K562 (cell line): ENCODE data around the gene RNF17. TPM values are rescaled to one million over a fixed set of nuclear protein-coding genes. Genes with fewer than 3 reads are reported as not detected.

ENCODE experiments used
- ARHGAP35 ChIP-seq: fragments of 450-650 bp; IDR thresholded peaks from 2 replicates; pipeline ENCODE4 v1.6.1; 2018; ENCODE audit not compliant: partially characterized antibody
- BMI1 ChIP-seq: fragments of 150-350 bp; IDR thresholded peaks from 2 replicates; pipeline ENCODE4 v1.6.1; 2014; ENCODE audit warnings: low read length
- CCNT2 ChIP-seq: IDR thresholded peaks from 2 replicates; pipeline ENCODE4 v1.6.1; 2011; ENCODE audit warnings: borderline replicate concordance, low read depth, mild to moderate bottlenecking, moderate library complexity, mixed read lengths, low read length; ENCODE audit not compliant: insufficient read length; ENCODE audit errors: extremely low read depth
- DACH1 ChIP-seq: fragments of 450-650 bp; IDR thresholded peaks from 2 replicates; pipeline ENCODE4 v1.6.1; 2018; ENCODE audit not compliant: partially characterized antibody
- FOXM1 ChIP-seq, 2 experiments: fragments of 450-650 bp in 1 of 2; sonication (generic) in 1 of 2; formaldehyde crosslinking in 1 of 2; IDR thresholded peaks; 2 replicates each; pipeline versions ENCODE4 v1.6.1 to v1.9.0; 2017 to 2022; ENCODE audit warnings: low read depth in 2 of 2, mild to moderate bottlenecking in 2 of 2, missing genetic modification reagents in 1 of 2, moderate library complexity in 1 of 2
- KAT8 ChIP-seq: fragments of 450-650 bp; IDR thresholded peaks from 2 replicates; pipeline ENCODE4 v1.6.1; 2016; ENCODE audit warnings: low read depth, mild to moderate bottlenecking
- MEF2A ChIP-seq: IDR thresholded peaks from 2 replicates; pipeline ENCODE4 v1.6.1; 2011; ENCODE audit warnings: low read depth, mild to moderate bottlenecking, low read length, moderate library complexity; ENCODE audit not compliant: control insufficient read depth
- NFE2L1 ChIP-seq: fragments of 450-650 bp; IDR thresholded peaks from 2 replicates; pipeline ENCODE4 v1.6.1; 2016; ENCODE audit warnings: missing genetic modification characterization, low read depth, mild to moderate bottlenecking, missing compliant biosample characterization, moderate library complexity, borderline replicate concordance
- PCBP2 ChIP-seq: fragments of 200-400 bp; formaldehyde crosslinking; IDR thresholded peaks from 2 replicates; pipeline ENCODE4 v1.6.1; 2018; ENCODE audit warnings: low read length, low read depth, mild to moderate bottlenecking, moderate library complexity; ENCODE audit not compliant: poor library complexity, severe bottlenecking
- PHB ChIP-seq: fragments of 250-450 bp; sonication (Bioruptor Pico); IDR thresholded peaks from 2 replicates; pipeline ENCODE4 v1.5.0; 2021
- SMARCA5 ChIP-seq: fragments of 450-650 bp; IDR thresholded peaks from 2 replicates; pipeline ENCODE4 v1.6.1; 2016
- TAF9B ChIP-seq: fragments of 450-650 bp; IDR thresholded peaks from 2 replicates; pipeline ENCODE4 v1.6.1; 2018; ENCODE audit warnings: mild to moderate bottlenecking; ENCODE audit not compliant: partially characterized antibody
- WHSC1 ChIP-seq: IDR thresholded peaks from one replicate; pipeline ENCODE4 v1.6.1; 2012; ENCODE audit warnings: low read length, control low read depth, inconsistent platforms
- XRCC3 ChIP-seq: fragments of 450-650 bp; IDR thresholded peaks from 2 replicates; pipeline ENCODE4 v1.6.1; 2017; ENCODE audit warnings: mild to moderate bottlenecking, moderate library complexity
- ZNF384 ChIP-seq: IDR thresholded peaks from 2 replicates; pipeline ENCODE4 v1.6.1; 2012; ENCODE audit warnings: low read depth, low read length, improper control_type of control experiment
- ZNF444 ChIP-seq: fragments of 250-450 bp; sonication (Bioruptor Pico); IDR thresholded peaks from 2 replicates; pipeline ENCODE4 v1.4.0; 2020; ENCODE audit warnings: mild to moderate bottlenecking, moderate library complexity
- ZNF696 ChIP-seq: fragments of 250-450 bp; sonication (Bioruptor Pico); conservative IDR thresholded peaks from 2 replicates; pipeline ENCODE4 v1.4.0; 2020; ENCODE audit warnings: mild to moderate bottlenecking, moderate library complexity
- ZNF79 ChIP-seq: fragments of 250-450 bp; sonication (Bioruptor Pico); IDR thresholded peaks from 2 replicates; pipeline ENCODE4 v1.4.0; 2020; ENCODE audit warnings: low read depth, mild to moderate bottlenecking, moderate library complexity
- polyA plus RNA-seq, 8 experiments: library from polyadenylated mRNA; depleted of rRNA in 4 of 8; stranded (reverse) in 5 of 8; unstranded in 3 of 8; fragments of >200 nt; fragmentation: Nextera tagmentation in 2 of 8; fragmentation: Illumina TruSeq in 1 of 8; extraction: Ambion mirVana in 2 of 8; extraction: Trizol in 1 of 8; gene quantifications; 2 replicates each; pipeline versions ENCODE4 v1.2.1 to v1.2.3, GENCODE V29; 2011 to 2014; ENCODE audit warnings: inconsistent platforms in 1 of 8, missing spikeins in 1 of 8
- total RNA-seq, 7 experiments: library from RNA; depleted of rRNA in 6 of 7; stranded (reverse); fragments of >200 nt in 6 of 7; fragmentation: Illumina TruSeq in 2 of 7; extraction: Trizol in 2 of 7; gene quantifications; 2 replicates each; pipeline versions ENCODE4 v1.2.1 to v1.2.3, GENCODE V29; 2011 to 2021; ENCODE audit warnings: low replicate concordance in 1 of 7
- TF ChIP-seq, protein P1 (sequence below): fragments of 250-450 bp; sonication (Bioruptor Pico); IDR thresholded peaks from 2 replicates; pipeline ENCODE4 v1.9.0; 2021; ENCODE audit warnings: mild to moderate bottlenecking
- TF ChIP-seq, protein P2 (sequence below), 2 experiments: fragments of 450-650 bp in 1 of 2; sonication (generic) in 1 of 2; formaldehyde crosslinking in 1 of 2; IDR thresholded peaks in 1 of 2; conservative IDR thresholded peaks in 1 of 2; 2 replicates each; pipeline versions ENCODE4 v1.6.1 to v1.8.1; 2016 to 2023; ENCODE audit warnings: mild to moderate bottlenecking in 2 of 2, moderate library complexity in 2 of 2, inconsistent platforms in 1 of 2, missing genetic modification reagents in 1 of 2
- TF ChIP-seq, protein P3 (sequence below): fragments of 250-450 bp; sonication (Bioruptor Pico); IDR thresholded peaks from 2 replicates; pipeline ENCODE4 v1.5.0; 2021; ENCODE audit warnings: mild to moderate bottlenecking, moderate library complexity
- TF ChIP-seq, protein P4 (sequence below): fragments of 450-650 bp; IDR thresholded peaks from 2 replicates; pipeline ENCODE4 v1.6.1; 2017; ENCODE audit warnings: mild to moderate bottlenecking, moderate library complexity

Gene RNF17
- total and polyA plus RNA-seq, 9 of the 15 experiments (the other 6 are each of a cell fraction or from before 2014, with no cell fraction given): 0.11 to 0.90 (median 0.58) TPM

DNA sequence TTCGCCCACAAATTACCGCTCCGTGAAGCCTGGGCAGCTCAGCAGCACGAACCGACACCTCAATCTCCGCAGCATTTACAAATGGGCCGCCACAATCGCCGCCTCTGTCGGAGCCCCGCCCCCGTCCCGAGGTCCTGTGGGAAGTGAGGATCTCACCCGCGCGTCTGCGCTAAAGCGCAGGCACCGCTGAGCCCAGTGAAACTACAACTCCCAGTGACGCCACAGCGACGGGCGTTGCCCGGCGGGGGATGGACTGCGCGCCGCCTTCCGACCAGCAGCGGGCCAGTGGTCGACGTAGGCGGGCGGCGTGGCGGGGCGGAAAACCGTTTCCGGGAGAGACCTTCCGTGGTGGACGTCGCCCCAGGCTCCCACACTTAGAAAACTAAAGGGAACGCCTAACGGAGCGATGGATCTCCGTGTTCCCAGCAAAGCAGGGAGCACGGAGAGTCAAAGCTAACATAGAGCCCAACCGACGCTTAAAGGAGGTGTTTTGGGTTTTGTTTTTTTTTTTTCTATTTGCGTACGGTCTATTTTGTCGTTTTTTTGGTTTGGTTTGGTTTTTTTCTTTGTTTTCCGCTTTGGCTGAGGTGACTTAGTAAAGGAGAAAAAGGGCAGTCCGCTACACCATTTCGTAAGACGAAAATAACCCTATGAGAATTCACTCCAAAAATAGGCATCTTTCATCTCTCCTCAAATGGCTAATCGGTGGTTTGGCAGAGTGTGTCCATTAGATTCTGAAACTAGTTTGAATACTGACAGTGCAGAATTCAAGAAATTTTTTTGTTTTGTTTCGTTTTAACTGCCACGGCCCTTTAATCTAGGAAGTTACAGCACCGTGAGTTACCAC is 159.0 kb downstream of the RNF17 start (continued):
- TF ChIP-seq CCNT2 (peak; percentile 60), WHSC1 (no peak), ZNF444 (CRISPR knock-in tag) (no peak), PCBP2 (no peak), DACH1 (no peak), ZNF79 (CRISPR knock-in tag) (no peak), ZNF384 (no peak; the same call in none of the 2 replicates), SMARCA5 (0 out of 2 replicates have a peak, but pooled peaks have one; percentile 22), ZNF696 (CRISPR knock-in tag) (no peak), TAF9B (peak; percentile 69), XRCC3 (no peak), KAT8 (no peak), MEF2A (no peak; the same call in 1 of the 2 replicates), PHB (no peak), FOXM1 (IDR thresholded peaks at IDR 0.05; ENCODE audit: low read depth) (no peak), FOXM1 (CRISPR knock-in tag; IDR thresholded peaks at IDR 0.05; ENCODE audit: low read depth) (no peak), BMI1 (no peak), ARHGAP35 (no peak), NFE2L1 (tag) (no peak)
- TF ChIP-seq, protein P1, sequence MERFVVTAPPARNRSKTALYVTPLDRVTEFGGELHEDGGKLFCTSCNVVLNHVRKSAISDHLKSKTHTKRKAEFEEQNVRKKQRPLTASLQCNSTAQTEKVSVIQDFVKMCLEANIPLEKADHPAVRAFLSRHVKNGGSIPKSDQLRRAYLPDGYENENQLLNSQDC (CRISPR knock-in tag): no peak
- TF ChIP-seq, protein P2, sequence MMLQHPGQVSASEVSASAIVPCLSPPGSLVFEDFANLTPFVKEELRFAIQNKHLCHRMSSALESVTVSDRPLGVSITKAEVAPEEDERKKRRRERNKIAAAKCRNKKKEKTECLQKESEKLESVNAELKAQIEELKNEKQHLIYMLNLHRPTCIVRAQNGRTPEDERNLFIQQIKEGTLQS (IDR thresholded peaks at IDR 0.05): no peak
- TF ChIP-seq, protein P2 (CRISPR knock-in tag; conservative IDR thresholded peaks at IDR 0.05): no peak
- TF ChIP-seq, protein P3, sequence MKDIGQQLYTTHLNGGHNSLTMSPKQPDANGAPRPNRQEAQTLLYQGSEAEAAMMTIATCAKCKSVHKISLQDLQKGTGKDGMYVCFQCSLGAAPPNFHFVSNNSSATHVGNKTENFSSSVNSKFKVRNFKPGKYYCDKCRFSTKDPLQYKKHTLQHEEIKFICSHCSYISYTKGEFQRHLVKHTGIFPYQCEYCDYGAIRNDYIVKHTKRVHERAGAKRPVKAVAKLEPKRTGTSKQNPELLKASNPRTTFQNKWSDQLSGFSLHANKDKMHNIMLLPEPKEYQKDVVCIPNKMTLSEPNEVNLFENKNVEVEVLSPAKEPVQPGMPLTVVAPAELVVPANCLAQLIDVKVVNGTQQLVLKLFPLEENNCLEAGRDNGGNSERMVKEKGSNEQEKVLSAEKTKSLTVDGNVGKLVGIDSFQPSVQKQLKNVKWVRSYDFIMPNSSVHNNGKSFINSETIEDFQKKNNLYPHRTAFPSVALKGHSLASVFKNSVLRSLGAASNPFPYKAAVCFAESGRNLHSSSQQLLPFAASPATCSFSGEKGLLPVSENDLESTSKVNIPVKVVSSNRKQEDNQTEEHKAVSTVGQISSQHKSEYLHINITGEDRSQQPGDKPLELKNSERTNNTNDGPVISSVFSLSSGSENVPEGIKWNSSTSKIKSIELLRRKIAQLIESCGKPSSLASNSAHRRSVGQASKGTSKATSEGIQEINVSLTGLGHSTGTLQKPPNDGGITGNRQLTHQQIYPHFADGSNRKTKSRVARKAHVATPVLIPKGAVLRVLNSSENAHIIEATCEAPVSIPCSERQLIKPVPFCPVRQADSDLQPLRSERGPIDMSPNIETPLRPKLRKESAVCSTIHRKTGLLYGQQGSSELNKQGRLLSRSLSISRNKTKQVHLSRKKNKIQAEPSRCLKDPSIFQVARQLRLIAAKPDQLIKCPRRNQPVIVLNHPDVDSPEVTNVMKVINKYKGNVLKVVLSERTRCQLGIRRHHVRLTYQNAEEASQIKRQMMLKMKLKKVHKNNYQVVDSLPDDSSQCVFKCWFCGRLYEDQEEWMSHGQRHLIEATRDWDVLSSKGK (CRISPR knock-in tag): no peak
- TF ChIP-seq, protein P4, sequence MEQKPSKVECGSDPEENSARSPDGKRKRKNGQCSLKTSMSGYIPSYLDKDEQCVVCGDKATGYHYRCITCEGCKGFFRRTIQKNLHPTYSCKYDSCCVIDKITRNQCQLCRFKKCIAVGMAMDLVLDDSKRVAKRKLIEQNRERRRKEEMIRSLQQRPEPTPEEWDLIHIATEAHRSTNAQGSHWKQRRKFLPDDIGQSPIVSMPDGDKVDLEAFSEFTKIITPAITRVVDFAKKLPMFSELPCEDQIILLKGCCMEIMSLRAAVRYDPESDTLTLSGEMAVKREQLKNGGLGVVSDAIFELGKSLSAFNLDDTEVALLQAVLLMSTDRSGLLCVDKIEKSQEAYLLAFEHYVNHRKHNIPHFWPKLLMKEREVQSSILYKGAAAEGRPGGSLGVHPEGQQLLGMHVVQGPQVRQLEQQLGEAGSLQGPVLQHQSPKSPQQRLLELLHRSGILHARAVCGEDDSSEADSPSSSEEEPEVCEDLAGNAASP: no peak
